Activated CD8-positive, alpha-beta T cell treated with anti-CD3 and anti-CD28 coated beads, Interleukin-2, amount 10 ng/mL, durations not matched to agents 7 days and 5 days (primary cell): ENCODE data around the gene MAGI2. TPM values are rescaled to one million over a fixed set of nuclear protein-coding genes. Genes with fewer than 3 reads are reported as not detected.

Experiments used
- ATAC-seq: fragments of 150-1000 bp; cut with Tn5 transposase; one replicate; pipeline ENCODE4 v1.10.0; 2021; ENCODE audit warnings: moderate library complexity
- CTCF ChIA-PET: fragments of 350-600 bp; sonication (Branson Sonifier 250); formaldehyde crosslinking; loops from one replicate; lab custom pipeline; 2021; ENCODE audit warnings: antibody characterized with exemption; lab: Charles Lee
- POLR2A ChIA-PET: fragments of 350-600 bp; sonication (Branson Sonifier 250); formaldehyde crosslinking; loops from one replicate; lab custom pipeline; 2021; ENCODE audit warnings: antibody characterized with exemption; lab: Charles Lee
- DNase-seq: peaks from one replicate; pipeline ENCODE4 v3.0.0-alpha.2; 2020
- H3K27ac Mint-ChIP-seq: one replicate; pipeline ENCODE4 v1.8.0; 2021; ENCODE audit warnings: mild to moderate bottlenecking, mixed read lengths
- H3K27me3 Mint-ChIP-seq: one replicate; pipeline ENCODE4 v1.8.0; 2021; ENCODE audit warnings: low read depth, mixed read lengths
- H3K36me3 Mint-ChIP-seq: one replicate; pipeline ENCODE4 v1.8.0; 2021; ENCODE audit warnings: low read depth, mixed read lengths
- H3K4me1 Mint-ChIP-seq: one replicate; pipeline ENCODE4 v1.8.0; 2021; ENCODE audit warnings: low read depth, mixed read lengths
- H3K4me3 Mint-ChIP-seq: one replicate; pipeline ENCODE4 v1.8.0; 2021; ENCODE audit warnings: mild to moderate bottlenecking, mixed read lengths
- H3K9me3 Mint-ChIP-seq: one replicate; pipeline ENCODE4 v1.8.0; 2022; ENCODE audit warnings: mixed read lengths; ENCODE audit not compliant: insufficient read depth
- total RNA-seq, 2 experiments: library from RNA; stranded (reverse); gene quantifications; one replicate each; pipeline ENCODE4 v1.2.3, GENCODE V29; 2021

Gene MAGI2
- total RNA-seq, 2 experiments from 2014 or later = 0.05 TPM; not detected in 1

DNA sequence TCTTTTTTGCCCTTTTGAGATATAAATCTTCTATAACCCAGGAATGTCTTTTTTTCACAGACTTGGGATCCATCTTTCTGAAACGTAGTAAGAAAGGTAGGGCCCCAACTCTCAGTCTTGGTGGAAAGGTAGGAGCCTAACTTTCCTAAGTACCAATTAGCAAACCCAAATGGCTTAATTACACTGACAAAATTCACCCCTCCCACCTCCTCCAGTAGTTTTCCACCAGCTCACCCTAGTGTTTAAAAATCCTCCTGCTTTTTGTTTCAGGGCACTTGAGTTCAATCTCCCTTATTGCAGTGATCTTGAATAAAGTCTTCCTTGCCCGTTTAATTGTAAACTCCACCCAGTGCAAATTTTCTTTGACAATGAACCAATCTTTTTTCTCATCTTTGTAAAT, 1054.9 kb downstream of the MAGI2 start:
- no peaks in the 10 kb centered on the region for H3K36me3 Mint-ChIP-seq
- no peaks in the 10 kb centered on the region for H3K27me3 Mint-ChIP-seq
- no peak overlapping the region for H3K4me3 Mint-ChIP-seq
- no peaks in the 10 kb centered on the region for H3K9me3 Mint-ChIP-seq
- no peaks in the 10 kb centered on the region for H3K4me1 Mint-ChIP-seq
- CTCF ChIA-PET = no interaction called here
- ATAC-seq = no peak
- H3K27ac Mint-ChIP-seq = no peak overlapping the region
- no peak for DNase-seq
- POLR2A ChIA-PET = no interaction called here

DNA sequence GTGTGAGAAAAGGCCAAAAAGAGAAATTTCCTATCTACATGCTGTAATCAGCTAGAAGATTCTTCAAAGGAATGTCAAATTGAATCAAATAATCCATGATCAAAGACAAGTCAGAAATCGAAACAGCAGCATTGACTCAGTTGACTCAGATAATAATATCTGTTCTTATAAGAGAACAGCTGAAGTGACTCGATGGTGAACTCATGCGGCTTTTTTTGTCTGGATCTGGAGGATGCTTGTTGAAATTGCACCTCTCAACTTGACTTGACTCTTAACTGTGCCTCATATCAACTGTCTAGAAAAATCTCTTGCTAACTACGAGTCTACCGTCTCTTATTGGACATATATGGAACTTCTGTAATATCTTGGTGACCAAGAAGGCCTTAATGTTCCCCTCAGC, 1055.4 kb downstream of the MAGI2 start:
- Mint-ChIP-seq H3K4me1 (no peaks in the 10 kb centered on the region), H3K4me3 (no peak overlapping the region), H3K27me3 (no peaks in the 10 kb centered on the region), H3K9me3 (no peaks in the 10 kb centered on the region), H3K36me3 (no peaks in the 10 kb centered on the region), H3K27ac (no peak overlapping the region)
- ChIA-PET CTCF (no interaction called here), POLR2A (no interaction called here)
- ATAC-seq (no peak), DNase-seq (no peak)

DNA sequence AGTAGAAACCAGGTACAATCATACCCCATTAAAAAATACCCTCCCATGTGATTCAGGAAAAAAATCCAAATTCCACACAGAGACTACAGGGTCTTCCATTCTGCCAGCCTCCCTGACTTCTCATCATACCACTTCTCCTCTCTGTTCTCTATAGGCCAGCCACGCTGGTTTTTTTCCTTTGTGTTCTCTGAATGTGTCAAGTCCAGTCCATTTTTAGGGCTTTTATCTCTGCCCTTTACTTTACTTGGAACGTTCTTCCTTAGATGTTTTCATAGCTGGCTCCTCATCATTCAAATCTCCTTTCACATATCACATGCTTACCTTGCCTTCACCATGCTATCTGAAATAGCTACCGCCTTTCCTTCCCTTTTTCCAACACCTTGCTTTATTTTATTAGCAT, 1057.3 kb downstream of the MAGI2 start:
- Mint-ChIP-seq H3K27me3 (no peaks in the 10 kb centered on the region), H3K27ac (no peak overlapping the region), H3K4me3 (no peak overlapping the region), H3K9me3 (no peaks in the 10 kb centered on the region), H3K4me1 (no peaks in the 10 kb centered on the region), H3K36me3 (no peaks in the 10 kb centered on the region)
- POLR2A ChIA-PET = no interaction called here
- DNase-seq = no peak
- no peak for ATAC-seq
- CTCF ChIA-PET = interaction anchor here (1.2 kb wide), 1 partner anchor 15 kb away, joined by 3 read pairs; no protein-coding TSS in a partner anchor

DNA sequence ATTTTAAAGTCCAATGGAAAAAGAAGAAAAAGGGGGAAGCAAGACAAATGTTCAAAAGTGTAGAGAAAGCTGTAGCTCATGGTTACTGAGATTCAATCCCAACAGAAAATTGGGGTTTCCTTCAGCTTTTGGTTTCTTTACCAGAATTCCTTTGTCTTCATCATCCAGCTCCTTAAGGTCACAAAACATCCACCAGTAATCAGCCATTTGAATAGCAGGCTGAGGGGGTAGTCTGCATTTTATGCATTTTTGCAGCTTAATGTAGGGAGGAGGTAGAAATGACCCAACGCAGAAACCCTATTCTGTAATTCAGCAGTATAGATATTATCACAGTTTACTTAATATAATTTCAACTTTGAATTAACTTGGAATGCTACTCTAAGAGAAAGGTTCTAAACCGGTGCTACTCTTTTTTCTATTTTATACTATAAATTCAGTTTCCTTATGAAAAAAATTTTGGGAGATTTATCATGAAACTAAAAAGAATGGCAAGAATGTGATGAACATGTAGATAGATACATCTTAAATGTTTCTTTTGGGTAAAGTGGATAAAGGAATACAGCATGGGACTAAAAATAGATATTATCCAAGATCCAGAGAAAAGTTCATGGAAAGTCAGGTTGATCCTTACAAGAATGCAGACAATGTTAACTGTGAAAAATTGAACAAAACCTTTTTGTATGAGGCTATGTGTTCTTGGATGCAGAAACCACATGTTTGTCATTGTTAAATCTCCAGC, 1058.0 kb downstream of the MAGI2 start:
- no peak for DNase-seq
- H3K27ac Mint-ChIP-seq = no peak overlapping the region
- no peaks in the 10 kb centered on the region for H3K4me1 Mint-ChIP-seq
- H3K4me3 Mint-ChIP-seq = no peak overlapping the region
- ChIA-PET CTCF (interaction anchor here (1.2 kb wide), 1 partner anchor 14 kb away, joined by 3 read pairs; no protein-coding TSS in a partner anchor), POLR2A (no interaction called here)
- no peak for ATAC-seq
- no peaks in the 10 kb centered on the region for H3K27me3 Mint-ChIP-seq
- H3K9me3 Mint-ChIP-seq = no peaks in the 10 kb centered on the region
- no peaks in the 10 kb centered on the region for H3K36me3 Mint-ChIP-seq

DNA sequence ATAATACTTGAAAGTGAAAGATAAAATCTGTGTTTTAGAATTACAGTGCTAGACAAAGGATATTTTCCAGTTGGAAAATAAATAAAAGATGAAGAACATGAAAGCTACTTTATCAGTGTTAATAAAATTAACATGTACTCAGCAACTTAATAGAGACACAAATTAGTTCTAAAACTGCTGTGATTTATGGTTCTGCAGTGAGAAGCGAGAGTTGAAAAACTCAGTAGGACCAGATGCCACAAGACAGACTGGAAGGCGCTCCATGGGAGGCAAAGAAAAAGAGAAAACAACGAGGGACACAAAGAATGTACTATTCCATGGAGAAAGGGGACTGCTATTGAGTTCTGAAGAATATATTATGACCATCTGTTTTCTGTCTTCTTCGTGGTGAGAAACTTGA, 1064.4 kb downstream of the MAGI2 start:
- CTCF ChIA-PET = no interaction called here

DNA sequence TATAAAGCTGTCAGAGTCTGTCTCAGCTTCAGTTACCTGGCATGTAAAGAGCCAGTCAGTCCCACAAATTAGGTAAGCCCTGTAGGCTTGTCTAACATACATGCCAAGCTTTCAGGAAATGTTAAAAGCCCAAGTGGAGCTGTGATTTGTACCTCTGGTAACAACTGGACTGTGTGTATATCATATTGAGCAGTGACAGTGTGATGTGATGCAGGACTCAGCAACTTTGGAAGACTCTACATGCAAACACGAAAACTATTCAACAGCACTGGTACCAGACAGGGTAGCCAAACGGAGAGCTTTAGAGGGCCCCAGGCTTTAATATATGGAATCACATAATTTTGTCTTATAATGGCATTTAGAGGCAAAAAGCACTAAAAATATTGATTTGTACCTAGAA, 1066.9 kb downstream of the MAGI2 start:
- no peaks in the 10 kb centered on the region for H3K36me3 Mint-ChIP-seq
- no peaks in the 10 kb centered on the region for H3K4me1 Mint-ChIP-seq
- no peaks in the 10 kb centered on the region for H3K27me3 Mint-ChIP-seq
- no peaks in the 10 kb centered on the region for H3K9me3 Mint-ChIP-seq
- POLR2A ChIA-PET = no interaction called here
- H3K27ac Mint-ChIP-seq = no peak overlapping the region
- H3K4me3 Mint-ChIP-seq = no peak overlapping the region
- ATAC-seq = no peak
- no peak for DNase-seq
- CTCF ChIA-PET = no interaction called here

More for the DNA sequence above, 1064.4 kb downstream of the MAGI2 start:
- DNase-seq (no peak), ATAC-seq (no peak)
- no peaks in the 10 kb centered on the region for H3K9me3 Mint-ChIP-seq
- H3K4me1 Mint-ChIP-seq = no peaks in the 10 kb centered on the region
- no peak overlapping the region for H3K27ac Mint-ChIP-seq
- H3K4me3 Mint-ChIP-seq = no peak overlapping the region
- POLR2A ChIA-PET = no interaction called here
- H3K36me3 Mint-ChIP-seq = no peaks in the 10 kb centered on the region
- H3K27me3 Mint-ChIP-seq = no peaks in the 10 kb centered on the region

DNA sequence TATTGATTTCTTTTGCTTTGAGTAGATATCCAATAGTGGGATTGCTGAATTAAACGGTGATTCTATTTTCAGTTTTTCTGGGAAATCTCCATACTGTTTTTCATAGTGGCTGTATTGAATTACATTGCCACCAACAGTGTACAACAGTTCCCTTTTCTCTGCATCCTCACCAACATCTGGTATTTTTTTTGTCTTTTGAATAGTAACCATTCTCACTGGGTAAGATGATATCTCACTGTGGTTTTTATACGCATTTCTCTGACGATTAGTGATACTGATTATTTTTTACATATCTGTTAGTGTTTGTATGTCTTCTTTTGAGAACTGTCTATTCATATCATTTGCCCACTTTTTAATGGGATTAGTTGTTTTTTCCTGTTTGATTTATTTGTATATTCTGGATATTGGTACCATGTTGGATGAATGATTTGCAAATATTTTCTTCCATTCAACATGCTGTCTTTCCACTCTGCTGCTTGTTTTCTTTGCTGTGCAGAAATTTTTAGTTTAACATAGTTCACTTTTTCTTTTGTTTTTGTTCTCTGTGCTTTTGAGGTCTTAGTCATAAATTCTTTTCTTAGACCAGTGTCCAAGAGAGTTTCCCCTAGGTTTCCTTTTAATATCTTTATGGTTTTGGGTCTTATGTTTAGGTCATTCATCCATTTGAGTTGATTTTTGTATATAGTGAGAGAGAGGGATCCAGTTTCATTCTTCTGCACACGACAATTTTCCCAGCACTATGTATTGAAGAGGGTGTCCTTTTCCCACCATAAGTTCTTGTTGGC, 1070.2 kb downstream of the MAGI2 start:
- H3K36me3 Mint-ChIP-seq = no peaks in the 10 kb centered on the region
- ATAC-seq (no peak), DNase-seq (no peak)
- no peaks in the 10 kb centered on the region for H3K9me3 Mint-ChIP-seq
- CTCF ChIA-PET = no interaction called here
- no peaks in the 10 kb centered on the region for H3K27me3 Mint-ChIP-seq
- H3K4me1 Mint-ChIP-seq = no peaks in the 10 kb centered on the region
- POLR2A ChIA-PET = no interaction called here
- no peak overlapping the region for H3K27ac Mint-ChIP-seq
- H3K4me3 Mint-ChIP-seq = no peak overlapping the region

DNA sequence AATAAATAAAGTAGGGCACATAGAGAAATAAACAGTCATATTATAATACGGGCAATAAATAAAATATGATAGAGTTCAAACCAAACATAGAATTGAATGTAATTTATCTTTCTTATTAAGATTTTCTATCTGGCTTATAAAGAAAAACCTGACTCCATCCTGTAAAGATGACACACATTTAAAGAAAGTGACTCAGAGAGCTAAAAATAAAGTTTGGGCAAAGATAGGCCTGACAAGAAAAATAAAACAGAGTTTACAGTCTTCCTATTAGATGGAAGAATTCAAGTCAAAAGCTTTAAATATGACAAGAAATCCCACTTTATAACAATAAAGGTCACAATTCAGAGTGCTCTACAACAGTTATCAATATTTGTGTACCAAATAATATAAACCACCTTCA, 1074.3 kb downstream of the MAGI2 start:
- H3K4me1 Mint-ChIP-seq = no peaks in the 10 kb centered on the region
- H3K27me3 Mint-ChIP-seq = no peaks in the 10 kb centered on the region
- DNase-seq (no peak), ATAC-seq (no peak)
- no peak overlapping the region for H3K27ac Mint-ChIP-seq
- H3K9me3 Mint-ChIP-seq = no peaks in the 10 kb centered on the region
- H3K36me3 Mint-ChIP-seq = no peaks in the 10 kb centered on the region
- CTCF ChIA-PET = no interaction called here
- POLR2A ChIA-PET = no interaction called here
- H3K4me3 Mint-ChIP-seq = no peak overlapping the region

DNA sequence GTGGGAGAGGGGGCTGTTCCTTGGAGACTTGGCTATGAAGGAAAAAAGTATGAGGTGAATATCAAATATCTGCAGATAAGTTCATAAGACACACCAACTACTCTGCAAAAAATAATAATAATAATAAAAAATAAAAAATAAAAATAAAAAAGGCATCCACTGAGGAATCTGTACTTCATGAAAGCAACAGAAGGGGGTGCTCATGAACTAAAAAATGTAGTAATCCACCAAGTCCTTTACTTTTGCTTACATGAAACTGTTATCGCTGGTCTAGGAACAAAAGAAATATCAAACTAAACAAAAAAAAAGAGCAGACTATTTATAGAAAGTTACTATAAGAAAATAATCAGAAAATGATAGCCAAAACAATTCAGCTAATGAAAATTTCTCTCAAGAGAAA, 1075.9 kb downstream of the MAGI2 start:
- Mint-ChIP-seq H3K27ac (no peak overlapping the region), H3K9me3 (no peaks in the 10 kb centered on the region), H3K4me3 (no peak overlapping the region), H3K36me3 (no peaks in the 10 kb centered on the region), H3K4me1 (no peaks in the 10 kb centered on the region), H3K27me3 (no peaks in the 10 kb centered on the region)
- CTCF ChIA-PET = no interaction called here
- ATAC-seq (no peak), DNase-seq (no peak)
- POLR2A ChIA-PET = no interaction called here

DNA sequence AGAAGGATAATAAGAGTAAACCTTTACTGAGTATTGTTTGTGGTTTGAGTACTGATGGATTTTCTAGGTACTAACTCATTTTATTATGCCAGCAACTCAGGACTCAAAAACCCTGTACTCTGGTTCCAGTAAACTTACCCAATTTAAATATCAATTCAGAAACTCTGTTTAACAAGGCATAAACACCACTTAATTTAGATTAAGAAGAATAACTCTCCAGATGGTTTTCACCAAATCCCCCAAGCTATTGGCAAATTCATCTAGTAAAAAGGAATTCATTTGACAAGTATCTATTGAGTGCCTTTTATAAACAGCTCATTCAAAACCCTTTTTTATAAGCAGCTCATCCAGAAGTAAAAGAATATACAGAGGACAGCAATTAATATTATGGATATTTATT, 1082.5 kb downstream of the MAGI2 start:
- CTCF ChIA-PET = no interaction called here
- H3K27me3 Mint-ChIP-seq = no peaks in the 10 kb centered on the region
- no peaks in the 10 kb centered on the region for H3K36me3 Mint-ChIP-seq
- no peaks in the 10 kb centered on the region for H3K4me1 Mint-ChIP-seq
- ATAC-seq (no peak), DNase-seq (no peak)
- no peak overlapping the region for H3K27ac Mint-ChIP-seq
- no peaks in the 10 kb centered on the region for H3K9me3 Mint-ChIP-seq
- no peak overlapping the region for H3K4me3 Mint-ChIP-seq
- POLR2A ChIA-PET = no interaction called here

DNA sequence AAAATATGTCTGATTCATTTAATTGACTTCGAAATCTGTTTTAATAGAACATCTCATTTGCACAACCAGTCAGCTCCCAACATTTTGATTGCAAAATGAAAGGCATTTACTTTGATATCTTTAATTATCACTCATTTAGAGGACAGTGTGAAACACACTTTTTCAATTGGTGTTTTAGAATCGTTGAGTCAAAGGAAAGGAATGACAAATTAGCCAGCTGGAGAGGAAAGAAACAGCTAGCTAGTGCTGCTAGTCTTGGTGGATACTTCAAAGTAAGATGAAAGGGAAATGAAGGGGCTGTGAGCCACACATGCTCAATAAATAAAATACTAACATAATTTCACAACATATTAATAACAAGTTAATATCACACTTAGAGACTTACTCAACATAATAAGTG, 1084.7 kb downstream of the MAGI2 start:
- ATAC-seq = no peak
- H3K27ac Mint-ChIP-seq = no peak overlapping the region
- POLR2A ChIA-PET = no interaction called here

DNA sequence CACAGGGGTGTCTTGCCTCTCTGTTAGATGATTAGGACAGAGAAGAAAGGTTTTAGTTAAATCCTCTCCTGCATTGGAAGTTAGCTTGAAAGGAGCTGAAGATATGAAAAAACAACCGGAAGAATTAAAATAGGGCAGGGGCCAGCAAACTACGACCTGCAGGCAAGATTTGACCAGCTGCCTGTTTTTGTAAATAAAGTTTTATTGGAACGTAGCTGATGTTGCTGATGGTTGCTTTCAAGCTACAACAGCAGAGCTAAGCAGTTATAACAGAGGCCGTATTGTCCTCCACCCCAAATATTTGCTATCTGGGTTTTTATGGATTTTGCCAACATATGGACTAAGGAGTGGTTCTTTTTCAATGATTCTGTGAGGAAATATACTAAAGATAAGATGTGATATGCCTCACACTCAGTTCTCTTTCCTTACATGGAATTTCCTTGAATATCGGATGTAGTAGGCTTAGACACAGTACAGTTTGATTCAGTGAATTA, 1086.1 kb downstream of the MAGI2 start:
- no peaks in the 10 kb centered on the region for H3K9me3 Mint-ChIP-seq
- POLR2A ChIA-PET = no interaction called here
- DNase-seq = no peak
- no peak for ATAC-seq
- H3K4me1 Mint-ChIP-seq = no peaks in the 10 kb centered on the region
- no peak overlapping the region for H3K27ac Mint-ChIP-seq
- CTCF ChIA-PET = no interaction called here
- H3K36me3 Mint-ChIP-seq = no peaks in the 10 kb centered on the region
- H3K4me3 Mint-ChIP-seq = no peak overlapping the region
- no peaks in the 10 kb centered on the region for H3K27me3 Mint-ChIP-seq

More for the DNA sequence above, 1084.7 kb downstream of the MAGI2 start:
- Mint-ChIP-seq H3K36me3 (no peaks in the 10 kb centered on the region), H3K27me3 (no peaks in the 10 kb centered on the region), H3K4me1 (no peaks in the 10 kb centered on the region), H3K9me3 (no peaks in the 10 kb centered on the region), H3K4me3 (no peak overlapping the region)
- DNase-seq = no peak
- CTCF ChIA-PET = no interaction called here
